GM21737 (cell line): ENCODE measurements around the gene C12orf42.
"Not testable (repeated sequence)": the region's sequence is repeated elsewhere in the genome, so short reads cannot be mapped to it uniquely, and the experiment has no call there.

Experiments
- ATAC-seq: cut with Tn5 transposase; IDR thresholded peaks from one replicate; pipeline ENCODE4 v1.9.1; 2021; ENCODE audit warnings: mild to moderate bottlenecking, moderate library complexity; ENCODE audit not compliant: unreplicated experiment

Gene C12orf42

GRCh38 chr12:103425674-103426073 lies 70.1 kb downstream of the C12orf42 start:
- ATAC-seq, result not testable (repeated sequence)

GRCh38 chr12:103424849-103425586 lies 70.8 kb downstream of the C12orf42 start:
- ATAC-seq, result not testable (repeated sequence)

- no peak for ATAC-seq
Measured at GRCh38 chr12:103423516-103423910, 72.3 kb downstream of the C12orf42 start.

GRCh38 chr12:103422746-103423515 lies 72.8 kb downstream of the C12orf42 start:
- ATAC-seq, result no peak

GRCh38 chr12:103422328-103422727 lies 73.4 kb downstream of the C12orf42 start:
- ATAC-seq, result no peak

- no peak for ATAC-seq
Measured at GRCh38 chr12:103421402-103421801, 74.4 kb downstream of the C12orf42 start.

- ATAC-seq, result no peak
Measured at GRCh38 chr12:103415681-103416080, 80.1 kb downstream of the C12orf42 start.

GRCh38 chr12:103401421-103401820 lies 94.3 kb downstream of the C12orf42 start:
- ATAC-seq, result no peak

- no peak for ATAC-seq
Measured at GRCh38 chr12:103399986-103400385, 95.8 kb downstream of the C12orf42 start.

GRCh38 chr12:103397536-103397935 lies 98.2 kb downstream of the C12orf42 start:
- no peak for ATAC-seq

GRCh38 chr12:103392722-103393121 lies 103.0 kb downstream of the C12orf42 start:
- no peak for ATAC-seq

- no peak for ATAC-seq
Measured at GRCh38 chr12:103391103-103391502, 104.7 kb downstream of the C12orf42 start.

GRCh38 chr12:103387385-103387784 lies 108.4 kb downstream of the C12orf42 start:
- no peak for ATAC-seq

- no peak for ATAC-seq
Measured at GRCh38 chr12:103386451-103386850, 109.3 kb downstream of the C12orf42 start.

- no peak for ATAC-seq
Measured at GRCh38 chr12:103382736-103383346, 112.9 kb downstream of the C12orf42 start.

GRCh38 chr12:103382119-103382518 lies 113.6 kb downstream of the C12orf42 start:
- no peak for ATAC-seq

GRCh38 chr12:103379670-103380069 lies 116.1 kb downstream of the C12orf42 start:
- ATAC-seq, result no peak

GRCh38 chr12:103373088-103373523 lies 122.7 kb downstream of the C12orf42 start:
- ATAC-seq, result no peak

- peak; percentile 69 for ATAC-seq
Measured at GRCh38 chr12:103369929-103370328, 125.8 kb downstream of the C12orf42 start.

- no peak for ATAC-seq
Measured at GRCh38 chr12:103368167-103368566, 127.6 kb downstream of the C12orf42 start.

- no peak for ATAC-seq
Measured at GRCh38 chr12:103354403-103354802, 141.4 kb downstream of the C12orf42 start.

GRCh38 chr12:103353913-103354312 lies 141.9 kb downstream of the C12orf42 start:
- no peak for ATAC-seq
